LNCAP (cell line): ENCODE results near the gene SMCO1.

Experiments
- TF ChIP-seq, protein P1 (sequence below): fragments of 450-650 bp; IDR thresholded peaks from 2 replicates; pipeline ENCODE4 v1.5.1; 2017; ENCODE audit warnings: mild to moderate bottlenecking

Gene SMCO1

GRCh38 chr3:196502775-196503195, 12.4 kb downstream of the SMCO1 start:
- TF ChIP-seq, protein P1, sequence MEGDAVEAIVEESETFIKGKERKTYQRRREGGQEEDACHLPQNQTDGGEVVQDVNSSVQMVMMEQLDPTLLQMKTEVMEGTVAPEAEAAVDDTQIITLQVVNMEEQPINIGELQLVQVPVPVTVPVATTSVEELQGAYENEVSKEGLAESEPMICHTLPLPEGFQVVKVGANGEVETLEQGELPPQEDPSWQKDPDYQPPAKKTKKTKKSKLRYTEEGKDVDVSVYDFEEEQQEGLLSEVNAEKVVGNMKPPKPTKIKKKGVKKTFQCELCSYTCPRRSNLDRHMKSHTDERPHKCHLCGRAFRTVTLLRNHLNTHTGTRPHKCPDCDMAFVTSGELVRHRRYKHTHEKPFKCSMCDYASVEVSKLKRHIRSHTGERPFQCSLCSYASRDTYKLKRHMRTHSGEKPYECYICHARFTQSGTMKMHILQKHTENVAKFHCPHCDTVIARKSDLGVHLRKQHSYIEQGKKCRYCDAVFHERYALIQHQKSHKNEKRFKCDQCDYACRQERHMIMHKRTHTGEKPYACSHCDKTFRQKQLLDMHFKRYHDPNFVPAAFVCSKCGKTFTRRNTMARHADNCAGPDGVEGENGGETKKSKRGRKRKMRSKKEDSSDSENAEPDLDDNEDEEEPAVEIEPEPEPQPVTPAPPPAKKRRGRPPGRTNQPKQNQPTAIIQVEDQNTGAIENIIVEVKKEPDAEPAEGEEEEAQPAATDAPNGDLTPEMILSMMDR, result no peak

GRCh38 chr3:196501316-196502044, 13.7 kb downstream of the SMCO1 start:
- TF ChIP-seq, protein P1, result no peak

DNA sequence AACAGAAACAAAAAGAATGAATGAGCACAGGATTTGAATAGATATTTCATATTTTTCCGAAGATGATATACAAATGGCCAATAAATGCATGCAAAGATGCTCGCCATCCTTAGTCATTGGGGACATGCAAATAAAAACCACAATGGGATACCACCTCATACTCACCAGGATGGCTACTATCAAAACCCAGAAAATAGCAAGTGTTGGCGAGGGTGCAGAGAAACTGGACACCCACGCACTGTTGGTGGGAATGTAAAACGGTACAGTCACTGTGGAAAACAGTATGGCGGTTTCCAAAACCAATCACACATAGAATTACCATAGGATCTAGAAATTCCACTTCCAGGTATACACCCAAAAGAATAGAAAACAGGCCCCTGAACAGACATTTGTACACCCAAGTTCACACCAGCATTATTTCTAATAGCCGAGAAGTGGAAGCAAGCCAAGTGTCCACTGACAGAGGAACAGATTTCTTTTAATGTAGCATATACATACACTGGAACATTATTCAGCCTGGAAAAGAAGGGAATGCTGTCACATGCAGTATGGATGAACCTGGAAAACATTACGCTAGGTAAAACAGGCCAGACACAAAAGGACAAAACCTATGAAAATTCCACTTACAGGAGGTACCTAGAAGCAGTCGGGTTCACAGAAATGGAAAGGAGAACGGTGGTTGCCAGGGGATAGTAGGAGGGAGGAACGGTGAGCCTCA, 15.2 kb downstream of the SMCO1 start:
- TF ChIP-seq, protein P1, result no peak

DNA sequence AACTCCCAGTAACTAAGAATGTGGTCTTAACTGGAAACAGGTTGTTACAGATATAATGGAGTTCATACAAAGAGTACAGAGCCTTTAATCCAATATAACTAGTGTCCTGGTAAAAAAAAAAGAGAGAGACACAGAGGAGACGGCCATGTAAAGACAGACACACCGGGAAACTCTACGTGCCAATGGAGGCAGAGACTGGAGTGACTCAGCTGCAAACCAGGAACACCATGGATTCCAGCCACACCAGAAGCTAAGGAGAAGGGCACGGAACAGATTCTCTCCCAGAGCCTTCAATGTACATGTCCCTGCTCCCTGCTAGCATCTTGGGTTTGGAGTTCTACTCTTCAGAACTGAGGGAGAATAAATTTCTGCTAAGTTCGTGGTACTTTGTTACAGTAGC, 16.1 kb downstream of the SMCO1 start:
- TF ChIP-seq, protein P1, result no peak

DNA sequence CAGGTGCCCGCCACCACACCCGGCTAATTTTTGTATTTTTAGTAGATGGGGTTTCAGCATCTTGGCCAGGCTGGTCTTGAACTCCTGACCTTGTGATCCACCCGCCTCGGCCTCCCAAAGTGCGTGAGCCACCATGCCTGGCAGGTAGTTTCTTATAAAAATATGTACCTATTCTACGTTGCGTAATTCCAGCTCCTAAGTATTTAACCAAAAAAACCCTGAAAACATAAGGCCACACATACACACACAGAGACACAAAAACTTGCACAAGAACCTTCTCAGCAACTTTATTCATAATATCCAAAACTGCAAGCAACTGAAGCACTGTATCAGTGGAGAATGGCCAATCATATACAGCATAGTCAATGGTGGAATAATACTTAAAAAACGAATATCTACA, 16.8 kb downstream of the SMCO1 start:
- TF ChIP-seq, protein P1, result no peak

DNA sequence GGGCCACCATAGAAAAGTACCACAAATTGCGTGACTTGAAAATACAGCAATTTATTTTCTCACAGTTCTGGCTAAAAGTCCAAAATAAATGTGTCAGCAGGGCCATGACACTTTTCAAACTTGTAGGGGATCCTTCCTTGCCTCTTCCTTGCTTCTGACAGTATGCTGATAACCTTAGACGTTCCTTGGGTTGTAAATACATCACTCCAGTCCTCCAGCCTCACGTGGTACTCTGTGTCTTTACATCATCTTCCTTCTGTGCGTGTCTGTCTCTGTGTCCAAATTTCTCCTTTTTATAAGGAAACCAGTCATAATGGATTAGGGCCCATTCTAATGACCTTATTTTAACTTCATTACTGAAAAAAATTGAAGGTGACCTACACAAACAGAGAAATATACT, 19.0 kb downstream of the SMCO1 start:
- TF ChIP-seq, protein P1, result no peak

DNA sequence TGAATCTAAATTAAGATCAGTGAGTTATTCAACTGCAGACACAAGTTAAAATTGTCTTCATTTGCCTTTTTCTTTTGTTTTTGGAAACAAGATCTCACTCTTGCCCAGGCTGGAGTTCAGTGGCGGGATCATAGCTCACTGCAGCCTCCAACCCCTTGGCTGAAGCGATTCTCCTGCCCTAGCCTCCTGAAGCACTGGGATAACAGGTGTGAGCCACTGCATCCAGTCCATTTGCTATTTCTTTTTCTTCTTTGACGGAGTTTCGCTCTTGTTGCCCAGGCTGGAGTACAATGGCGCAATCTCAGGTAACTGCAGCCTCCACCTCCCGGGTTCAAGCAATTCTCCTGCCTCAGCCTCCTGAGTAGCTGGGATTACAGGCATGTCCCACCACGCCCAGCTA, 21.9 kb downstream of the SMCO1 start:
- TF ChIP-seq, protein P1, result no peak
